ENCODE measurements around the gene NOP9.

NOP9 gene

GRCh38 chr14:24281636-24282035, 18.0 kb upstream of the NOP9 start:
- no peak overlapping the region for H3K27ac Mint-ChIP-seq

GRCh38 chr14:24282736-24283135, 16.9 kb upstream of the NOP9 start:
- no peak for TF ChIP-seq CTCF (IDR thresholded peaks at IDR 0.05; ENCODE audit: unreplicated experiment in 3 of 3)
- no peaks in the 10 kb centered on the region for H3K9me3 Mint-ChIP-seq
- no peaks in the 10 kb centered on the region for H3K36me3 Mint-ChIP-seq (ENCODE audit: low read depth)
- H3K27ac Mint-ChIP-seq, result peak overlapping the region in 1 of 3 experiments; percentile 50
- no peak overlapping the region for H3K4me3 Mint-ChIP-seq
- H3K4me1 Mint-ChIP-seq, result no peaks in the 10 kb centered on the region
- no peaks in the 10 kb centered on the region for H3K27me3 Mint-ChIP-seq (ENCODE audit: low read depth)

More at GRCh38 chr14:24281636-24282035, 18.0 kb upstream of the NOP9 start:
- Mint-ChIP-seq H3K36me3 (ENCODE audit: low read depth) (no peaks in the 10 kb centered on the region), H3K9me3 (no peaks in the 10 kb centered on the region), H3K4me1 (no peaks in the 10 kb centered on the region), H3K4me3 (no peak overlapping the region), H3K27me3 (ENCODE audit: low read depth) (no peaks in the 10 kb centered on the region)
- no peak for TF ChIP-seq CTCF (IDR thresholded peaks at IDR 0.05; ENCODE audit: unreplicated experiment in 3 of 3)

- H3K4me3 Mint-ChIP-seq, result no peak overlapping the region
- H3K9me3 Mint-ChIP-seq, result no peaks in the 10 kb centered on the region
- H3K27me3 Mint-ChIP-seq (ENCODE audit: low read depth), result no peaks in the 10 kb centered on the region
- TF ChIP-seq CTCF (IDR thresholded peaks at IDR 0.05; ENCODE audit: unreplicated experiment in 3 of 3), result no peak
- H3K4me1 Mint-ChIP-seq, result no peaks in the 10 kb centered on the region
- H3K27ac Mint-ChIP-seq, result no peak overlapping the region
- no peaks in the 10 kb centered on the region for H3K36me3 Mint-ChIP-seq (ENCODE audit: low read depth)
Measured at GRCh38 chr14:24283796-24284460, 15.7 kb upstream of the NOP9 start.

- H3K4me1 Mint-ChIP-seq, result no peaks in the 10 kb centered on the region
- H3K9me3 Mint-ChIP-seq, result no peaks in the 10 kb centered on the region
- no peak overlapping the region for H3K4me3 Mint-ChIP-seq
- no peaks in the 10 kb centered on the region for H3K36me3 Mint-ChIP-seq (ENCODE audit: low read depth)
- H3K27me3 Mint-ChIP-seq (ENCODE audit: low read depth), result no peaks in the 10 kb centered on the region
- TF ChIP-seq CTCF (IDR thresholded peaks at IDR 0.05; ENCODE audit: unreplicated experiment in 3 of 3), result no peak
- no peak overlapping the region for H3K27ac Mint-ChIP-seq
Measured at GRCh38 chr14:24284501-24285035, 15.1 kb upstream of the NOP9 start.

GRCh38 chr14:24285351-24285750, 14.3 kb upstream of the NOP9 start:
- no peak for TF ChIP-seq CTCF (IDR thresholded peaks at IDR 0.05; ENCODE audit: unreplicated experiment in 3 of 3)
- Mint-ChIP-seq H3K27me3 (ENCODE audit: low read depth) (no peaks in the 10 kb centered on the region), H3K9me3 (no peaks in the 10 kb centered on the region), H3K4me1 (no peaks in the 10 kb centered on the region), H3K27ac (no peak overlapping the region), H3K36me3 (ENCODE audit: low read depth) (peaks cover 1% of the 10 kb centered on the region), H3K4me3 (no peak overlapping the region)

GRCh38 chr14:24286996-24287395, 12.7 kb upstream of the NOP9 start:
- H3K27me3 Mint-ChIP-seq (ENCODE audit: low read depth), result no peaks in the 10 kb centered on the region
- peaks cover 9% of the 10 kb centered on the region for H3K36me3 Mint-ChIP-seq (ENCODE audit: low read depth)
- H3K4me3 Mint-ChIP-seq, result no peak overlapping the region
- TF ChIP-seq CTCF (IDR thresholded peaks at IDR 0.05; ENCODE audit: unreplicated experiment in 3 of 3), result no peak
- no peaks in the 10 kb centered on the region for H3K4me1 Mint-ChIP-seq
- H3K9me3 Mint-ChIP-seq, result no peaks in the 10 kb centered on the region
- H3K27ac Mint-ChIP-seq, result no peak overlapping the region
